AG04449 (cell line): ENCODE measurements around the gene RNF175.

ENCODE experiments used
- CTCF ChIA-PET: fragments of 350-600 bp; formaldehyde crosslinking; extraction: SDS; loops from one replicate; lab custom pipeline; 2021; ENCODE audit warnings: antibody characterized with exemption; lab: Yijun Ruan, JAX
- POLR2A ChIA-PET: fragments of 400-600, 350-600 bp; formaldehyde crosslinking; extraction: SDS; loops from one replicate; lab custom pipeline; 2020; ENCODE audit warnings: antibody characterized with exemption, inconsistent platforms; lab: Yijun Ruan, JAX
- DNase-seq: peaks from one replicate; pipeline ENCODE4 v3.0.0-alpha.2; 2010; ENCODE audit warnings: low read depth, low spot score
- H3K4me3 ChIP-seq: 2 replicates; pipeline ENCODE4 v1.5.1; 2011; ENCODE audit warnings: low read depth, mild to moderate bottlenecking, control low read depth, low read length
- CTCF ChIP-seq: IDR thresholded peaks from one replicate; pipeline ENCODE4 v1.5.1; 2011; ENCODE audit warnings: mild to moderate bottlenecking, moderate library complexity, low read length, control low read depth, inconsistent platforms; ENCODE audit not compliant: insufficient read depth; ENCODE audit errors: missing control alignments

RNF175 gene

GRCh38 chr4:153729895-153730294, 29.9 kb downstream of the RNF175 start:
- no peak overlapping the region for H3K4me3 ChIP-seq
- DNase-seq, result no peak
- TF ChIP-seq CTCF, result no peak
- ChIA-PET POLR2A (no interaction called here), CTCF (no interaction called here)

GRCh38 chr4:153728660-153729059, 31.2 kb downstream of the RNF175 start:
- H3K4me3 ChIP-seq, result no peak overlapping the region
- DNase-seq, result no peak
- ChIA-PET CTCF (no interaction called here), POLR2A (no interaction called here)
- no peak for TF ChIP-seq CTCF

GRCh38 chr4:153728151-153728550, 31.7 kb downstream of the RNF175 start:
- ChIA-PET CTCF (no interaction called here), POLR2A (no interaction called here)
- no peak for TF ChIP-seq CTCF
- DNase-seq, result no peak
- H3K4me3 ChIP-seq, result no peak overlapping the region

- ChIA-PET CTCF (no interaction called here), POLR2A (no interaction called here)
- no peak for TF ChIP-seq CTCF
- H3K4me3 ChIP-seq, result no peak overlapping the region
- no peak for DNase-seq
Observed at GRCh38 chr4:153725831-153726154, 34.0 kb downstream of the RNF175 start.

- ChIA-PET CTCF (no interaction called here), POLR2A (no interaction called here)
- DNase-seq, result no peak
- no peak for TF ChIP-seq CTCF
- no peak overlapping the region for H3K4me3 ChIP-seq
Observed at GRCh38 chr4:153725136-153725830, 34.5 kb downstream of the RNF175 start.

- TF ChIP-seq CTCF, result no peak
- ChIA-PET POLR2A (no interaction called here), CTCF (no interaction called here)
- H3K4me3 ChIP-seq, result no peak overlapping the region
- no peak for DNase-seq
Observed at GRCh38 chr4:153724606-153725005, 35.2 kb downstream of the RNF175 start.
